AG09309 (cell line): ENCODE results near the gene WRNIP1.

Experiments used
- DNase-seq: peaks from one replicate; pipeline ENCODE4 v3.0.0-alpha.2; 2010; ENCODE audit warnings: low read depth
- H3K4me3 ChIP-seq: 2 replicates; pipeline ENCODE4 v1.5.1; 2011; ENCODE audit warnings: mild to moderate bottlenecking, low read depth, low read length, moderate library complexity; ENCODE audit not compliant: control insufficient read depth
- CTCF ChIP-seq: IDR thresholded peaks from 2 replicates; pipeline ENCODE4 v1.5.1; 2011; ENCODE audit warnings: mild to moderate bottlenecking, low read depth, low read length, inconsistent platforms; ENCODE audit not compliant: insufficient read depth, control insufficient read depth; ENCODE audit errors: missing control alignments

The WRNIP1 gene

GRCh38 chr6:2765166-2765895, at the start of gene WRNIP1:
WRNIP1 (plus strand) TSS chr6:2765393; CDS start chr6:2765623, 230 bp downstream.
- TF ChIP-seq CTCF, result peak; percentile 28
- peak within 1 kb of the TSS; percentile 85 for H3K4me3 ChIP-seq
- DNase-seq, result peak; percentile 97

DNA sequence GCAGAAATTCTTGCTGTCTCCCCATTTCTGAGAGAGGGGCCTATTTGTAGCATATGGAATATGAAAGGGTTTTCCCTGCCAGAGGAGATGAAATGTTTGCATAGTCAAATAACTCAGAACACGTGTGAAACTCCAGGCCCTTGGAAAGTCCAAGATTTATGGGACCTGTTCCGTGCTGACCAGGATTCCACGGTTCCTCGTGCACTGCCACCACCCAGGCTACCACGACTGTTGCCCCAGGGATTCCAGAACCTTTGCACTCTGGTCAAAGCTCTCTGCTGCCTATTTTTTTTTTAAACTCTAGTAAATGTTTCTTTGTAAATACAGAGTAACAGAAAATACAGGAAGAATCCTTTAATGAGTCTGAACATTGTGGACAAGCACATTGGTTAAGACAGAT, 49.5 kb upstream of the WRNIP1 start:
- DNase-seq, result no peak
- no peak for TF ChIP-seq CTCF
- no peak overlapping the region for H3K4me3 ChIP-seq

- no peak overlapping the region for H3K4me3 ChIP-seq
- DNase-seq, result no peak
- no peak for TF ChIP-seq CTCF
These were observed 48.1 kb upstream of the WRNIP1 start for GRCh38 chr6:2716936-2717700.

GRCh38 chr6:2718334-2719092, 46.7 kb upstream of the WRNIP1 start:
- DNase-seq, result no peak
- H3K4me3 ChIP-seq, result no peak overlapping the region
- TF ChIP-seq CTCF, result no peak

DNA sequence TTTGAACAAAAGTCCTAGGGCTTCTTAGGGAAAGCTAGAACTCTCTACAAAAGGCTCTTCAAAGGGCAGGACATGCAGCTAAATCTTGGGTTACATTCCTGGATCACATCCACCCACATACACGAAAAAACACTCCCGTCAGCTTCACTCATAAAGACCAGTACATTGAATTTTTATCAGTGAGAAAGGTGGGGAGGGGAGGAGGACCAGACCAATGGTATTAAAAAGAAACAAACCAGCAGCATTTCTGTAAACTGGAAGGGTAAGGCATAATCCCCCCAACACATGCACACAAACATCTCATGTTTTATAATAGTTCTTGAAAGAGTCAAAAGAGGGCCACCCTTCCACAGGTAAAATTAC, 46.1 kb upstream of the WRNIP1 start:
- TF ChIP-seq CTCF, result no peak
- no peak overlapping the region for H3K4me3 ChIP-seq
- DNase-seq, result no peak

DNA sequence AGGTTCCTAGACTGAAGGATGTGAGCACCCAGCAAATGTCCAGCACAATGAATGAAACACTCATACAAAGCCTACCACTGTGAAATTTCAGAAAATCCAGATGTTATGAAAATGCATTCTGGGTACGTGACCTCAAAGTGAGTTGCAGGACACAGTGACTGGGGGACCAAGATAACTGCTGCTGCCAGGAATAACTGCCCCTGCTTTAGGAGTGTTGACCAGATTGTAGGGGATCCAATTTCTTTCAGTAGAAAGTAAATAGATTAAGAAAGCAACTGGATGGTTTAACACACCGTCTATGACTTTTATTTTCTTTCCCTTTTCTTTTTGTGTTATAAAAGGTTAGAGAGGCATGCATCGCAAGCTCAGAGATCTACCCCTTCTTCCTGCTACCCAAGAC, 44.0 kb upstream of the WRNIP1 start:
- no peak for DNase-seq
- no peak overlapping the region for H3K4me3 ChIP-seq
- TF ChIP-seq CTCF, result no peak
